NCI-H1436 treated with DMSO at 0.1 percent for 48 hours (cell line): ENCODE results near the gene ENTPD7.
A peak's percentile ranks its signal among the peaks of the same experiment; 100 is the strongest.
"Not testable (repeated sequence)": the region's sequence is repeated elsewhere in the genome, so short reads cannot be mapped to it uniquely, and the experiment has no call there.

Experiments
- DNase-seq: peaks from one replicate; lab custom pipeline; 2025; lab: John Stamatoyannopoulos, UW

The ENTPD7 gene

GRCh38 chr10:99693933-99694583 is 34.7 kb downstream of the ENTPD7 start:
- DNase-seq = no peak

DNA sequence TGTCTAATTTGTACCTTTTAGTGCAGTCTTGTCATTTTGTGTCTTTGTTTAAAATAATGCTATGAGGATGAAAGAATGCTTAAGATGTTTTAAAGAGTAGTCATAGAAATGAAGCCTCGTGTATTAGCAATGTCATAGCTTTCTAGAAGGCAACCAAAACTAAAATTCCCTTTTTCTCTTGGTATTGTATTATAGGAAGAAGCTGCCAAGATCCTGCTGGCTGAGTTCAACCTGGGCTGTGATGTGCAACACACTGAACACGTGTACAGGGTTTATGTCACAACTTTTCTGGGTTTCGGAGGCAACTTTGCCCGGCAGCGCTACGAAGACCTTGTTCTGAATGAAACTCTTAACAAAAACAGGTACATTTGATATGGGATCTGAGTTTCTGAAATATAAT is 36.5 kb downstream of the ENTPD7 start:
- no peak for DNase-seq

- DNase-seq = no peak
Measured at GRCh38 chr10:99698504-99699080, 39.3 kb downstream of the ENTPD7 start.

DNA sequence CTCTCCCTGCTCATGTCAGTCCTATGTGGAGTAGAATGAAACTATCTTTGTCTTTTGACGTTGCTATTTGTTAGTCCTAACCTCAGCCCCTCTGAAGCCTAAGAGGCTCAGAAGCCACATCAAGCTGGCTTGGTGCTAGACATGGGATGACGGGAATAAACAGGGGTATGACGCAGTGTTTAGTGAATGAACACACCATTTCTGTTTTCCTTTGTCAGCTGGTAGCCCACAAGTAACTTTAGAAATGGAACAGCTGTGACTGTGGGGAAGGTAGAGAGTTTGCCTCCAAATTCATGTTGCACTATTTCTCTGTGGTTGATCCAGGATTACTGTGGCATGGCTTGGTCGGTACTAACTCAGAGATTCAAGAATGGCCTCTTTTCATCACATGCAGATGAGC is 41.3 kb downstream of the ENTPD7 start:
- DNase-seq = no peak

DNA sequence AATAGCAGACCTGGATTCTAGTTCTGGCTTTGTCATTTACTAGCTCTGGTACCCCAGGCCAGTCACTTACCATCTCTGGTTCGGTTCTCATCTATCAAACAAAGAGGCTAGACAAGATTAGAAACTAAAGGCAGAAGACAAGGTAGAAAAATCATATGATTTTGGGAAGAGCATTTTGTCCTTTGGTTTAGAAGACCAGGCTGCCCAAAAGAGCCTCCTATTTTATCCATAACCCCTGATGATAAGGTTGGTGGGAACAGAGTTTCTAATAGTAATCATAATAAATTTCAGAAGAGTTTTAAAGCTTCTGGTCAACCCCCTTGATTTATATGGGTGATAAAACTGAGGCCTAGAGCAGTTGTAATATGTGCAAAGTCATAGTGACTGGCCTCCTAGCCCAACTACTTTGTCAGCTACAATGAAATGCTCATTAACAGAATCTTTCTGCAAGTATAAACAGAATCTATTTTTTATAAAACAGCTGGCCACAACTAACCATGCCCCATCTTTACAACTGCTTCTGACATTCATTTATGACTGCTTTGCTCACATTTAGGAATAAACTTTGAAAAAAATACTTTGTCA is 49.2 kb downstream of the ENTPD7 start:
- no peak for DNase-seq

GRCh38 chr10:99709480-99710229 is 50.3 kb downstream of the ENTPD7 start:
- no peak for DNase-seq

- DNase-seq = no peak
Measured at GRCh38 chr10:99711129-99711719, 51.9 kb downstream of the ENTPD7 start.

GRCh38 chr10:99714446-99714845 is 55.1 kb downstream of the ENTPD7 start:
- no peak for DNase-seq

- no peak for DNase-seq
Measured at GRCh38 chr10:99720387-99720786, 61.1 kb downstream of the ENTPD7 start.

DNA sequence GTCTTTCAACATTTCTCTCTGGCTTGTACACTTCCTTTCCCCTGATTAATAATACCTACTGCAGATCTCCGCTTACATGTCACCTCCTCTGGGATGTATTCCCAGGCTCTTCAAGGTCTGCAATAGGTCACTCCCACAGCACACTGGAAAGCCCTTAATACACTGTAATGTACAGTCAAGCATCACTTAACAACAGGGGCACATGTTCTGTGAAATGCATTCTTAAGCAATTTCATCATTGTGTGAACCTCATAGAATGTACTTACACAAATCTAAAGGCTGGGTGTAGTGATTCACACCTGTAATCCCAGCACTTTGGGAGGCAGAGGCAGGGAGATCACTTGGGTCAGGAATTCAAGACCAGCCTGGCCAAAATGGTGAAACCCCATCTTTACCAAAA is 70.7 kb downstream of the ENTPD7 start:
- DNase-seq = no peak

DNA sequence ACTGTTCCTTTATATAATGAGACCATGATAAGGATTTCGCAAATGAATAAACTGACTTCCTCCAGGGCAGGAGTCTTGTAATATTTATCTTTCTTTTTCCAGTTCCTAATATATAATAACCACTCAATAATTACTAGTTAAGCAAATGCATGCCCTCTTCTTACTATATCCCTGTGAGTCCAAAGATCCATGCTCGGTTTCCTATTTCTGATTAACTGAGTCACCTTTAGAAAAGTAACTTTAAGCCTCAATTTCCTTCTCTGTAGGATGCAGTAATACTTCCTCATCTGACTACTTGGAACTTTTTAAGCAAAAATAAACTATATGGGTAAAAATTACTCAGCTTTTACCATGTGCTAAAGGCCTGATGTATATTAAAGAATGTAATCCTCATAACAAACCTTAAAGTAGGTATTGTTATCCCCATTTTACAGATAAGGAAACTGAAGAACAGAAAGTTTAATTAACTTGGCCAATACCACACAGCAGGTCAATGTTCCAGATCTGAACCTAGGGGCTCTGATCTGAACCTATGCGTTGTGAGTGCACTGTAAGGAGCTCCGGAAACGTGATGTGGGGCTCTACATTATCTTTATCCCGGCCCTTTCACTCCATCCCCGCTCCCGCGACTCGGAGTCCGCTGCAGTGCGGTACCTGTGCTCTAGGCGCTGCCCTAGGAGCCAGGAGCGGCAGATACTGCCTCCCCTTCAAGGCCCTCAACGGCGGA is 72.2 kb downstream of the ENTPD7 start:
- DNase-seq = no peak

- DNase-seq = peak; percentile 85
Measured at GRCh38 chr10:99732033-99732842, 72.9 kb downstream of the ENTPD7 start, which contains the start of the genes COX15 and CUTC. TSS of gene COX15 (minus strand) at chr10:99732127. CDS start at chr10:99732049, 78 bp downstream. TSS of gene CUTC (plus strand) at chr10:99732234. CDS start at chr10:99732349, 115 bp downstream.

DNA sequence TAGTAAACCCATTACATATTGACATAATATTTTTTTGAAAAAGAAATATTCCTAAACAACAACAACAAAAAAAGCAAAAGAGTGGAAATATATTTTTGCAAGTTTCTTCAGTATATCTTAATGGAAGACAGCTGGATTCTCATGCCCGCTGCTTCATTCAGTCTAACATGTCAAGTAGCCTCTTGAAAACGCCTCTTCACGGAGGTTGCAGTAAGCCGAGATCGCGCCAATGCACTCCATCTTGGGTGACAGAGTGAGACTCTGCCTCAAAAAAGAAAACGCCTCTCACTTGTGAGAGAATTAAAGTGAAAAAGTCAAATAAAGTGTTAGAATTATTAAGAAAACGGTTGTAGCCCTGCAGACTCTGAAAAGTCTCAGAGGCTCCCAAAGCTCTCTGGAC is 74.1 kb downstream of the ENTPD7 start:
- no peak for DNase-seq

- DNase-seq = not testable (repeated sequence)
Measured at GRCh38 chr10:99734111-99734510, 74.8 kb downstream of the ENTPD7 start.

GRCh38 chr10:99740260-99740659 is 81.0 kb downstream of the ENTPD7 start:
- DNase-seq = no peak

DNA sequence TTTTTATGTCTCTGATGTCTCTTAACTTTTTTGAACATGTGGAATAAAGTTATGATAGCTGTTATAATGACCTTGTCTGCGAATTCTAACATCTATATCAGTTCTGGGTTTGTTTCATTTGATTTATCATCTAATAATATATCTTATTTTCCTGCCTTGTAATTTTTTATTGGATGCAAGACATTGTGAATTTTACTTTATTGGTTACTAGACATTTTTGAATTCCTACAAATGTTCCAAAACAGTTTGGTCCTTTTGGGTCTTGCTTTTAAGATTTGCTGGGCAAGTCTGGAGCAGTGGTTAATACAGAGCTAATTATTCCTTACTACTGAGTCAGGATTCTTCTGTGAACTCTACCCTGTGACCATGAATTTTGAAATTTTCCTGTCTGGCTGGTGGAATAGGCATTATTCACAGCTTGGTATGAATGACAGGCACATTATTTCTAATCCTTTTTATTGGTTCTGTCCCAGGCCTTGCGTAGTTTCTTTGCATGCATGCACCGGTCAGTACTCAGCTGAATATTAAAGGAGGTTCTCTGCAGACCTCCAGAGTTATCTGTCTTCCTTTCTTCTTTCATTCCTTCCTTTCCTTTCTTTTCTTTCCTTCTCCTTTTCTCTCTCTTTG is 81.7 kb downstream of the ENTPD7 start:
- no peak for DNase-seq

- no peak for DNase-seq
Measured at GRCh38 chr10:99742254-99742653, 82.9 kb downstream of the ENTPD7 start.

GRCh38 chr10:99742701-99743100 is 83.4 kb downstream of the ENTPD7 start:
- no peak for DNase-seq

GRCh38 chr10:99743841-99744240 is 84.5 kb downstream of the ENTPD7 start:
- DNase-seq = no peak

DNA sequence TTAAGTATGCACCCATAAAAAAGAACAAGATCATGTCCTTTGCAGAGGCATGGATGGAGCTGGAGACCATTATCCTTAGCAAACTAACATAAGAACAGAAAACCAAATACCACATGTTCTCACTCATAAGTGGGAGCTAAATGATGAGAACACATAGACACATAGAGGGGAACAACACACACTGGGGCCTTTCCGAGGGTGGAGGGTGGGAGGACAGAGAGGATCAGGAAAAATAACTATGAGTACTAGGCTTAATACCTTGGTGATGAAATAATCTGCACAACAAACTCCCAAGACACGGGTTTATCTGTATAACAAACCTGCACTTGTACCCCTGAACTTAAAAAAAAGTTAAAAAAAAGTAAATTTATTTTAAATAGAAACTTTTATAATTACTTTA is 86.9 kb downstream of the ENTPD7 start:
- not testable (repeated sequence) for DNase-seq
